Urinary bladder (tissue), 4 donors: ENCODE measurements around the gene PREB. TPM values are rescaled to one million over a fixed set of nuclear protein-coding genes. Genes with fewer than 3 reads are reported as not detected.

Experiments used
- DNase-seq: peaks from one replicate; pipeline ENCODE4 v3.0.0-alpha.2; 2015; ENCODE audit errors: extremely low spot score
- H3K27ac ChIP-seq: one replicate; pipeline ENCODE4 v1.5.1; 2013; ENCODE audit warnings: low read depth, mild to moderate bottlenecking, moderate library complexity
- H3K36me3 ChIP-seq: one replicate; pipeline ENCODE4 v1.6.1; 2013; ENCODE audit warnings: mild to moderate bottlenecking, moderate library complexity; ENCODE audit not compliant: insufficient read depth
- H3K4me1 ChIP-seq: one replicate; pipeline ENCODE4 v1.6.1; 2013; ENCODE audit warnings: mild to moderate bottlenecking, moderate library complexity; ENCODE audit not compliant: insufficient read depth
- H3K4me3 ChIP-seq: one replicate; pipeline ENCODE4 v1.5.1; 2013; ENCODE audit warnings: low read depth, low read length
- WGBS: extraction: QIAGEN DNeasy Blood & Tissue Kit; methylation state at CpG from one replicate; pipeline ENCODE4 v1.1.7; 2013; 5-methylcytosine and 5-hydroxymethylcytosine counted together
- polyA plus RNA-seq: library from polyadenylated mRNA; stranded (reverse); fragments of 200-250 nt; gene quantifications from one replicate; pipeline ENCODE4 v1.2.3, GENCODE V29; 2013
- total RNA-seq: library from RNA; depleted of rRNA; stranded (reverse); fragments of >200 nt; gene quantifications from one replicate; pipeline ENCODE4 v1.2.3, GENCODE V29; 2014
- donor health status: healthy with polysubstance abuse.
- donor health status: healthy.

The PREB gene
- total and polyA plus RNA-seq, 2 donors = 20.5 to 49.1 TPM

DNA sequence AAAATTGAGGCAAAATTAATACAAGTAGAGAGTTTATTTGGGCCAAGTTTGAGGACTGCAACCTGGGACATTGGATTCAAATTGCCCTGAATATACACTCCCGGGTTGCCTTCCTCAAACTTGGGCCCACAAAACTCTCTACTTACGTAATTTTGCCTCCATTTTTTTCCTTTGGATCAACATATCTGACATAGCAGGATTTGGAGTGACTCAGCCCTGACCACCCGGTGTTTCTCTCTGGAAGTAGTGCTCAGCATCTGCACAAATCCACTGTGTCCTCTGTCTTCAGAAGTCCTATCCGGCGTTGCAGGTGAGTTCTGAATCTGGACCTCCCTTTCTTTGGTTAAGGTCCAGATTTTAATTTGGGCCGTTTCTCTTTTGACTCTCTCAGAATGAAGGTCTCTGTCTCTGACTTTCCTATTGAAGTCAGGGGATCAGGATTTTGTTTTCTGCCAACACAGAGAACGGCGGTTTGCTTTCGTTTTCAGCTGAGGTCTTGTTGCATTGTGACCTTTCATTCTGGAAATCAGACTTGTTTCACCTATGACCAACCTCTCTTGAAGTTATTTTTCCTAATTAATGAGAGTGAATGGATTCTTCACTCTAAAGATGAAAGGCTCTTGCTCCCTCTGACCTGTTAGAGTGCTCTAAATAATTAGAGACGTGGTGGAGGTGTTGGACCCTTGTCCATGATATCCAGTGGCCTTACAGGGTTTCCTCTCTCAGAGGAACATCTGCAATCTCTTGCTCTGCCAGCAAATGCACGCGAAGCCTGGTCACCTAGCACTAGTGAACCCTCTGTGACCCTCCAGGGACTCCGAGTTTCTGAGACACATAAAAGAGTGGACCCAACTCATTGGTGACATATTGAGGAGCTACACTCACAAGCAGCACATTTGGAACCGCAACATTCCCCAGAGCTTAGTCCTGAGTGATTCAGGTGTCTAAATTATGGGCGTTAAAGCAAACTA is 28.0 kb upstream of the PREB start:
- Histone ChIP-seq H3K4me3 (no peak overlapping the region), H3K27ac (no peak overlapping the region), H3K4me1 (no peaks in the 10 kb centered on the region), H3K36me3 (no peaks in the 10 kb centered on the region)
- DNase-seq = no peak
- WGBS = 82% methylated on average over 15 of the region's 15 CpGs

- no peak overlapping the region for H3K27ac ChIP-seq
- no peak for DNase-seq
- H3K36me3 ChIP-seq = no peaks in the 10 kb centered on the region
- H3K4me1 ChIP-seq = no peaks in the 10 kb centered on the region
- no peak overlapping the region for H3K4me3 ChIP-seq
- WGBS = 82% methylated on average over 9 of the region's 9 CpGs
Observed at GRCh38 chr2:27160191-27160590, 25.8 kb upstream of the PREB start.

DNA sequence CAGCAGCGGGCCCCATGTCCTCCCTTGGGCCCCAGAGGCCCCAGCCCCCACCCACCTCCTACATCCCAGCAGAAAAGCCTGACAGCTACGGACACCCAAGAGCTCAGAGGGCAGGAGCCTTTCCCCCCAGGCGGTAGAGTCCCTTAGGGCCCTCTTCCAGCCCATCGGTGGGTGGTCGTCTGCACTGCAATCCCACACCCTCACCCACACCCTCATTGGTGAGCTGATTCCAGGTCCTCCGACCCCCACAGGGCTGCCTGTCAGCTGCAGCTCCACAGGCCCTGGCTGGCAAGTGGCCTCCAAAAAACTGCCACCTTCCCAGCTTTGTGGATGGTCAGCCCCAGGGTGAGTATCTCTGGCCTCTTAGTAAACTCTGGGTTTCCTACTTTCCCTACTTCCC is 24.8 kb upstream of the PREB start:
- no peak overlapping the region for H3K27ac ChIP-seq
- H3K4me3 ChIP-seq = no peak overlapping the region
- 75% methylated on average over 6 of the region's 6 CpGs for WGBS
- H3K36me3 ChIP-seq = no peaks in the 10 kb centered on the region
- no peak for DNase-seq
- no peaks in the 10 kb centered on the region for H3K4me1 ChIP-seq

- no peak overlapping the region for H3K4me3 ChIP-seq
- no peaks in the 10 kb centered on the region for H3K4me1 ChIP-seq
- 78% methylated on average over 6 of the region's 6 CpGs for WGBS
- no peaks in the 10 kb centered on the region for H3K36me3 ChIP-seq
- H3K27ac ChIP-seq = no peak overlapping the region
- no peak for DNase-seq
Observed at GRCh38 chr2:27158468-27158867, 24.0 kb upstream of the PREB start.

- Histone ChIP-seq H3K27ac (no peak overlapping the region), H3K4me3 (no peak overlapping the region), H3K36me3 (no peaks in the 10 kb centered on the region), H3K4me1 (no peaks in the 10 kb centered on the region)
- no peak for DNase-seq
- WGBS = 79% methylated on average over 9 of the region's 9 CpGs
Observed at GRCh38 chr2:27155069-27155520, 20.7 kb upstream of the PREB start.

- Histone ChIP-seq H3K36me3 (no peaks in the 10 kb centered on the region), H3K4me3 (no peak overlapping the region), H3K27ac (no peak overlapping the region), H3K4me1 (no peaks in the 10 kb centered on the region)
- peak; percentile 48 for DNase-seq
- 28% methylated on average over 6 of the region's 6 CpGs for WGBS
Observed at GRCh38 chr2:27154488-27154887, 20.1 kb upstream of the PREB start.

GRCh38 chr2:27152796-27153464 is 18.5 kb upstream of the PREB start:
- 75% methylated on average over 2 of the region's 2 CpGs for WGBS
- Histone ChIP-seq H3K27ac (no peak overlapping the region), H3K36me3 (no peaks in the 10 kb centered on the region), H3K4me1 (no peaks in the 10 kb centered on the region), H3K4me3 (no peak overlapping the region)
- DNase-seq = no peak

DNA sequence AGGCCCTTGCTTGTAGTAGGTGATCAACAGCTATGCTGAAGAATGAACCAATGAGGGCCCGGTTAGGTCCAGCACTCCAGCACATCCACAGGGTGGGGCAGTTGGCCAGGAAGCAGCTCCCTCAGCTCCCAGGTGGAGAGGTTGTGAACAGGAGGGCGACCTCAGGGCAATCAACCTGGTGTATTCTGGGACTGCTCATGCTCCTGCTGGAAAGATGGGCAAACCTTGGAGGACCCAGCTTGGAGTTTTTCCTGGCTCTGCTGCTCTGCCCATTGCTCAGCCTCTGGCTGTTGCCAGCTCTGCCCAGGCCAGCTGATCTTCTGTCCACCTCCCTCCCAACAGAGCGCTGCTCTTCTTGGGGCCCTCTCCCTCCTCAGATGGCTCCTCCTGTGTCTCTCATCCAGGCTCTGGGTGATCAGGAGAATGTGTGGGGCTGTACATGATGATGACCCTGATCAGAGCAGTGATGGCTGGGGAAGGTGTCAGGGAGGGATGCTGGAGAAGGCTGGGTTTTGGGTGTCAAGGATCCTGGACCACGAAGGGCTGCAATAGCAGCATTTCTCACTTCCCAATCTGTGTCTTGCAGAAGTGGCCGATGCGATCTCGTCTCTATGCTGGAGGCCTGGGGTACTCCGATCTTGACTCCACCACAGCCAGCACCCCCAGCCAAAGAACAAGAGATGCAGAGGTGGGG is 17.8 kb upstream of the PREB start:
- DNase-seq = no peak
- WGBS = 92% methylated on average over 8 of the region's 8 CpGs
- no peaks in the 10 kb centered on the region for H3K36me3 ChIP-seq
- H3K27ac ChIP-seq = no peak overlapping the region
- no peak overlapping the region for H3K4me3 ChIP-seq
- no peaks in the 10 kb centered on the region for H3K4me1 ChIP-seq

DNA sequence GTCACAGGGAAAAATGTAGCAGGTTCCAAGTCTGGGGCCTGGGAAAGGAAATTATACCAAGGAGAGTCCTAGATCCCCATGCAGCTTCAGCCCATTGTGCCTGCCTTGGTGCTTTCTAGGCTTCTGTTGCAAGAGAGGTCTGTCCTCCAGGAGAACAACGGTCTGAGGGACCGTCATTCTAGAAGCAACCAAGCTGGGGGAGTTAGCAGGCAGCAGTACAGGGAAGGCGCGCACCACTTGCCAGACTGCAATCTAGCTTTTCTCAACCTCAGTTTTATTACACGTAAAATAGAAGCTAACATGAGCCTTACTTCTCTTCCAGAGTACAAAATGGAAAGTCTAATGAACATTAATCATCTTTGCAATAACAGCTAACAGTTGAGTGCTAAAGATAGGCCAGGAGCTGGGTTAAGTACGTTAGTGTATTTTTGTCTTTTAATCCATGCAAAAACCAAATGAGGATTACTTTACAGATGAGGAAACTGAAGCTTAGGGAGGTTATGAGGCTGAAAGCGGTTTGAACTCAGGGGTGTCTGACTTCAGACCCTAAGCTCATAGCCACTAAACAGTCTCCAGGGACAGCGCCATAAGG is 16.3 kb upstream of the PREB start:
- Histone ChIP-seq H3K4me3 (no peak overlapping the region), H3K27ac (no peak overlapping the region), H3K36me3 (no peaks in the 10 kb centered on the region), H3K4me1 (no peaks in the 10 kb centered on the region)
- WGBS = 81% methylated on average over 8 of the region's 8 CpGs
- DNase-seq = no peak

GRCh38 chr2:27149570-27150405 is 15.4 kb upstream of the PREB start:
- Histone ChIP-seq H3K27ac (no peak overlapping the region), H3K4me1 (no peaks in the 10 kb centered on the region), H3K4me3 (no peak overlapping the region), H3K36me3 (no peaks in the 10 kb centered on the region)
- DNase-seq = no peak
- WGBS = 92% methylated on average over 29 of the region's 29 CpGs

GRCh38 chr2:27148801-27149439 is 14.5 kb upstream of the PREB start, which contains the start of gene TCF23:
TSS of gene TCF23 (plus strand) at chr2:27149004. CDS start at chr2:27149134, 130 bp downstream.
- no peaks in the 10 kb centered on the region for H3K36me3 ChIP-seq
- H3K4me3 ChIP-seq = no peak within 1 kb of the TSS
- no peak within 1 kb of the TSS for H3K27ac ChIP-seq
- 56% methylated on average over 12 of the region's 12 CpGs for WGBS
- DNase-seq = peak; percentile 46
- no peaks in the 10 kb centered on the region for H3K4me1 ChIP-seq

- H3K36me3 ChIP-seq = no peaks in the 10 kb centered on the region
- H3K4me1 ChIP-seq = no peaks in the 10 kb centered on the region
- WGBS = 95% methylated on average over 8 of the region's 8 CpGs
- no peak overlapping the region for H3K4me3 ChIP-seq
- DNase-seq = no peak
- H3K27ac ChIP-seq = no peak overlapping the region
Observed at GRCh38 chr2:27147935-27148334, 13.5 kb upstream of the PREB start.
